Keratinocyte (primary cell): Measurements from ENCODE around the gene LHX4.

Experiments
- CTCF ChIP-seq, 3 experiments: IDR thresholded peaks in 1 of 3; conservative IDR thresholded peaks in 1 of 3; optimal IDR thresholded peaks in 1 of 3; 2 replicates in 2 of 3; 3 replicates in 1 of 3; pipeline versions ENCODE3 to v1.5.1; 2011; ENCODE audit warnings: low read length in 3 of 3, mild to moderate bottlenecking in 3 of 3, moderate library complexity in 2 of 3, control low read depth in 1 of 3, inconsistent platforms in 1 of 3; ENCODE audit not compliant: insufficient read depth in 2 of 3; ENCODE audit errors: extremely low read depth in 1 of 3
- EZH2 ChIP-seq: IDR thresholded peaks from one replicate; pipeline ENCODE4 v1.6.1; 2012; ENCODE audit warnings: inconsistent platforms, mild to moderate bottlenecking, low read length, moderate library complexity

- TF ChIP-seq CTCF (optimal IDR thresholded peaks at IDR 0.05 in 1 of 3, IDR thresholded peaks at IDR 0.05 in 1 of 3, conservative IDR thresholded peaks at IDR 0.05 in 1 of 3; ENCODE audit: extremely low read depth in 1 of 3, insufficient read depth in 2 of 3, low read length in 3 of 3) (no peak), EZH2 (no peak)
Observed at GRCh38 chr1:180257486-180257885, 27.4 kb downstream of the LHX4 start.
